Activated CD8-positive, alpha-beta memory T cell treated with anti-CD3 and anti-CD28 coated beads, Interleukin-2, amount 50 U/mL, for 48 hours (primary cell): ENCODE results near the gene NFAM1.

Experiments used
- DNase-seq: peaks from one replicate; pipeline ENCODE4 v3.0.0-alpha.2; 2020

The NFAM1 gene, protein sequence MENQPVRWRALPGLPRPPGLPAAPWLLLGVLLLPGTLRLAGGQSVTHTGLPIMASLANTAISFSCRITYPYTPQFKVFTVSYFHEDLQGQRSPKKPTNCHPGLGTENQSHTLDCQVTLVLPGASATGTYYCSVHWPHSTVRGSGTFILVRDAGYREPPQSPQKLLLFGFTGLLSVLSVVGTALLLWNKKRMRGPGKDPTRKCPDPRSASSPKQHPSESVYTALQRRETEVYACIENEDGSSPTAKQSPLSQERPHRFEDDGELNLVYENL

DNA sequence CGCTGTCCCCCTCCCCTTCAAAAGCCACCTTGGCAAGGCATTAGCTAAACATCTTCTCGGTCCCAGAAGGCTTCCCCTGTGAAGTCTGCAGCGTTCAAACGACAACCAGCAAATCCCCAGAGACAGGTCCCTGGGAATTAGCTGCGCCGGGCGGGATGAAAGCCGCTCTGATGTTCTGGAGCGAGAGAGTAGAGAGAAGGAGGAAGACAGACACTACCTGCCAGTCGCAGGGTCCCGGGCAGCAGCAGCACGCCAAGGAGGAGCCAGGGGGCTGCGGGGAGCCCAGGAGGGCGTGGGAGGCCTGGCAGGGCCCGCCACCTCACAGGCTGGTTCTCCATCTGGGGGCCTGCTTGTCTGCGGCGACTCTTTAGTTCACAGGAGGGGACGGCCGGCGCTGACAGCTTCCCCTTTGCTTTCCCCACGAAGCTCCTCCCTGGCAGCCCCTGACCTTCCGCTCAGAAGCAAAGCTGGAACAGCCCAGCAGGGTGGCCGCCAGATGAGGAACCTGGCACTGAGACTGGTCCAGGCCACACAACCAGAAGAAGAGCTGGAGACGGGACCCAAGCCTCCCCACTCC, at the start of gene NFAM1:
TSS of gene NFAM1 (minus strand) at position 384 of the 577 bp plus-strand sequence. CDS start at position 338, 46 bp downstream.
- no peak for DNase-seq

DNA sequence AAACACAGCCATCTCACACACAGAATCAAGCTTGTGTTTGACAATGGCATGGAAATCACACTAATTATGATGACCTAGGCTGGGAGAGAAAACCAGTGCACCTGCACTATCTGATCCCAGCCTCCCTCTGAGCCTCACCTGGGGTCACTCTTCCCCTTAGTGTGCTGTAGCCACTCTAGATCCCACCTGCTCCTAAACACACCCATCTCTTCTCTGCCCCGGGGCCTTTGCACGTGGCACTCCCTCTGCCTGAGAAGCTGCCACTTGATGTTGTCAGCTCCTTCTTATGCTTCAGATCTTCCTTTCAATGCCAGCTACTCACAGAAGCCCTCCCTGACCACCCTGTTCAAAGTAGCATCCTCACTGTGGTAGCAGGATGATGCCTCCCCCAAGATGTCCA, 42.9 kb upstream of the NFAM1 start:
- no peak for DNase-seq

DNA sequence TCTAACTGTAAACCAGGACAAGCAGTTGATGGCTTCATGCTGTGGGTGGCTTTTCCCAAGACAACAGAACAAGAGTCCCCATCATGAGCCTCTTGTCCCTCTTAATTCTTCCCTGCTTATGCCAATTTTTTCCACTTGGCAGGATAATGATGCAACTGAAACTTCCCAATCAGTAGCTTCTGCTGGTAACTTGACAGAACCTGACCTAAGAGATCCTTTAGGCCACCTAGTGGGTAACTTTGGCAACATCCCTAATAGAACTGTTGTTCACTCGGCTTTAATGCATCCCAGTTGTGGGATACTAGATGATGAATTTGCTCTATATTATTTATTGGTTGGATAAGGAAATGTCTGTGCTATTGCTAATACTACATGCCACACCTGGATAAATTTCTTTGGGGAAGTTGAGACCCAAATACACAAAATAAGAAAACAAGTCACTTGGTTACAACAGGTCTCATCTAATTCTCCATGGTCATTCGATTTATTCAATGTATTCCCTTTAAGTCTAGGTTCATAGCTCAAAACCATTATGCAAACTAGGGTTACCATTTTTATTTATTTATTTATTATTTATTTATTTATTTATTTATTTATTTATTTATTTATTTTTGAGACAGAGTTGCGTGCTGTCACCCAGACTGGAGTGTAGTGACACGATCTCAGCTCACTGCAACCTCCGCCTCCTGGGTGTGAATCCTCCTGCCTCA, 41.4 kb upstream of the NFAM1 start:
- no peak for DNase-seq

DNA sequence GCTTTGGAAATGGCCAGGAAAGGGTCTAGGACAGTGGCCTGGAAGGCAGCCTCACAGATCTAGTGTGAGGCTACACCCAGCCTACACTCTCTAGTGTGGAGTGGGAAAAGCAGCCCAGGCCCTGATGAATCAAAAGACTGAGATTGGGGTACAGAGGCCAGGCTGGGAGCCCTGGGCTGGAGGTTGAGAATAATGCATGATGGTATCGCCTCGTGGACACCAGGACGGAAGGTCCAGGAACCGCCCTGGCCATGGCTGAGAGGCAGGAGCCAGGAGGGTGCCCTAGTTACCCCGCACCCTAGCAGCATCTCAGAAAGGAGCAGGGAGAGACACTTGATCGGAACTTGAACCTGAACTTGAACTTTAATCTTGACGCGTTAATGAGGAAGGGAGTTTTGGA, 40.5 kb upstream of the NFAM1 start:
- no peak for DNase-seq

DNA sequence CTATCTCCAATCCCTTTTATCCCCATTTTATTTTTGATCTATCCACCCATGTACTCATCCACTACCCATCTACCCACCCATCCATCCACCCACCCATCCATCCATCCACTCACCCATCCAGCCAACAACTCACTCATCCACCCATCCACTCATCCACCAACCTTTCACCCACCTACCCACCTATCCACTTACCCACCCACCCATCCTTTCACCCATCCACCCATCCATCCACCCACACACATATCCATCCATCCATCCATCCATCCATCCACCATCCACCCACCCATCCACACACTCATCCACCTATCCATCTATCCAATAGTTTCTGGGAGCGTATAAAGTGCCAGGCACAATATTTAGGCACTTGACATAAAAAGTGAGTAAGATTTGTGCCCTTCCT, 39.2 kb upstream of the NFAM1 start:
- no peak for DNase-seq

DNA sequence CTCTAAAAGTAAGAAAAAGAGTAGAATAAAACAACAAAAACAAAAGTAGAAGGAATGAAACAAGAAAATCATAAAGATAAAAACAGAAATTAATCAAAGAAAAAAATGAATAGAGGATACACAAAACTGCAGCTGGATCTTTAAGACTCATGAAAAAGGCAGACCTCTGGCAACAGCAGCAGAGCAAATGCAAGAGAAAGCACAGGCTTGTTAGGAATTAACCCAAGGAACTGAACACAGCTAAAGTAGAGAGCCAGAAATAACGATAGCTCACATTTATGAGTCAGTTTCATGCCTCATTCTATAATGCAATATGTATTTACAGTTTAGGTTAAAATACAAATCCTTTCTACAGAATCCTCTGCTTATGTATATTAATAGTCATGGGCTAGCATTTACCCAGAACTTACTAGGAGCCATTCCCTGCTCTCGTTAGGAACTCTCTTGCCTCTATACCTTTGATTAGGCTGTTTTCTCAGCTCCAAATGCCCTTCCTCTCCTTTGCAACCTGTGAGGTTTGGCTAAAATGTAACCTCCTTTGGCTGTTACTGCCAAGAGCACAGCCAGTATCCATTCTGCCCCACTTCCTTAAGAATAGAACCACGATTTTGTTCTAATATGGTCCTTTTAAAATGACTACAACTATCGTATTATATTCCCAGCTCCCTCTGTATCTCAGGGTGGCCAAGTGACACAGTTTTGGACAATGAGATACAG, 38.3 kb upstream of the NFAM1 start:
- DNase-seq = no peak

DNA sequence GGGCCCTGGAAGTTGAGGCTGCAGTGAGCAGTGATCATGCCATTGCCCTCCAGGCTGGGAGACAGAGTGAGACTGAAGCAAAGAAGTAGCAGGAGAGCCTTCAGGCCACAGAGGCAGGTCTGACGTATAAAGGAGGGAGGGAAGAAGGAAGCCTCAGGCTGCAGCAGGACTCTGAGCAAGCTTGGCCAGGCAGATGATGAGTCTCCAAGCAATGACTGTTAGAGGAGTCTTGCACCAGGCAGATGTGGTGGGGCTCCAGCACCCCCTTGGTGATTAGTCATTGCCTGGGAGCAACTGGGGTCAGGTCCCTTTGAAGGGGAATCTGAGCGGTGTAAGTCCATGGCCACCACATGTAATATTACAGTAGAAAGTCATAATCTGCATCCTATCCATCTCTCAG, 36.6 kb upstream of the NFAM1 start:
- DNase-seq = no peak

DNA sequence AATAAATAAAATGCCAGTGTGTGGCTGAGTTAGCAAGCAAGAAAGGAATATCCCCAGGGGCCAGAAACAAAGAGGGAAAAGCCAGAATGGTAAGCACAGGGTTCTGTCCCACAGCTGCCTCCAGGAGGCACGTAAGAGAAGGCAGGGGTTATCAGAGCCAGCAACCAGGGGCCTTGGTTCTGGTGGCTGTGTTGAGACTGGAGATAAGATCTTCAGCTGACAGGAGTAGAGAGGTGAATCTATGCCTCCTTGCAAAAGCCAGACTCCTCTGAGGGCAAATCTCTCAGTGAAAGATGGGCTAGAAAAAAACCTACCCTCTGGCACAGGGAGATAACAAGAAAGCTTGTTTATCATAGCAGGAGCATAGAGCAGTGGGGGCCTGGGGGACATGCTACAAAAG, 29.8 kb upstream of the NFAM1 start:
- DNase-seq = no peak

DNA sequence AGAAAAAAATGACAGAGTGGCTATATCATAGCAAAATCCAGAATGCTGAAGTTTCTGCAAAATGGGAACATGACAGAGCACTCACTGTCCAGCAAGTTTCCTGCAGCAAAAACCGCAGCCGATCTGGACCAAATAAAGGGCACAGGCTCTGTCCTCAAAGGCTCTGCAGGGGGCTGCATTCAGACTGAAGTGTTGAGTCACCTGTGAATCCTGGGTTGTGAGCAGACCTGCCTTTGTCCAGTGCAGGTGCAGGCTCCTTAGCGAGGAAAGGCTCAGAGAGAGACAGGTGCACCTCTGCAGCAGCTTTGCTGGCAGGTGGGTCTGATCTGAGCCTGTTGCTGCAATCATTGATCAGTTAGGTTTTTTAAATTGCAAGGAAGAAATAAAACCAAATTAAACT, 29.3 kb upstream of the NFAM1 start:
- DNase-seq = no peak

DNA sequence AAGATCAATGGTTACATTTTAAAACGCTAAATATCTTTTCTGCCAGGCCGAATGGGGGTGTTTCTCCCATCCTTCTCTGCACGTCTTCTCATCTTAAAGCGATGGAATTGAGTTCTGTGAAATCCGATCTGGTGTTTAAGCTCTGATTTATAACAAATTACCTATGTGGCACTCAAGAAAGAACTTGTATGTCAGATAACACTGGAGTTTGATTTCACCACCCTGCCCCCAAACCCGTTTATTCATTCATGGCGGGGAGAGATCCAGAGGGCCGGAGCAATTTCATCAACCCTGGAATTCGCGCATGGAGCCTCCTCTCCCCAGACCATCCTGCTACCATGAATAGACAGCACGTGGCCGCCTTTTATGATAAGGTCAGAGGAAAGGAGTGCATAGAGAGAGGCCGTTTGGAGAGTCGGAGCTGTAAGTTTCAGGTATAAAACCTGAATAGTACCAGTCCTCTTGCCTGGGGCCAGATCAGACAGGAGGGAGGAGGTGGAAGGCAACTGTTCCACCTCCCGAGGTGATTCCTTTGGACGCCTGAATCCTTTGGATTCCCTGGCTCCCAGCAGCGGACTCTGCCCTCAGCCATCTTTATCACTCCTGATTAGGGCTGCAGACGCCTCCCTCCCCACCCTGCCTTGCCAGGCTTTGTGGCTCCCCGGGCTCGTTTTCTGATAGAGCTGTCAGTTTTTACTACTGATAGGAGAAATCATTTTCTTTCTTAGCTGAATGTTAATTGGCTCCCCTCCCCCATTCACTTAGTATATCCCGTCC, 27.3 kb upstream of the NFAM1 start:
- DNase-seq = no peak

DNA sequence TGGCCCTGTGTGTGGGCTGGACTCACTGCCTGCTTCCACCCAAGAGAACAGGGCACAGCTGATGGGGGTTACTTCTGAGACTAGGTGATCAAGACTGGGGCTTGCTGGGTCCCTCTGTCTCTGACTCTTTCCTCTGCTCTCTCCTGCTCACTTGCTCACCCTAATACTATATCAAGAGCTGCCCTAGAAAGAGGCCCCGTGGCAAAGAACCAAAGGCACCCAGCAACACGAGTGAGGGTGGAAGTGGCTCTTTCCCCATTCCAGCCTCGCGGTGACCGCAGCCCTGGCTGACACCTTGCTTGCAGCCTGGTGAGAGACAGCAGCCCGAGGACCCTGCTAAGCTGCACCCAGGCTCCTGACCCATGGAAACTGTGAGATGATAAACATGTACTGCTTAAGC, 20.7 kb upstream of the NFAM1 start:
- DNase-seq = no peak

DNA sequence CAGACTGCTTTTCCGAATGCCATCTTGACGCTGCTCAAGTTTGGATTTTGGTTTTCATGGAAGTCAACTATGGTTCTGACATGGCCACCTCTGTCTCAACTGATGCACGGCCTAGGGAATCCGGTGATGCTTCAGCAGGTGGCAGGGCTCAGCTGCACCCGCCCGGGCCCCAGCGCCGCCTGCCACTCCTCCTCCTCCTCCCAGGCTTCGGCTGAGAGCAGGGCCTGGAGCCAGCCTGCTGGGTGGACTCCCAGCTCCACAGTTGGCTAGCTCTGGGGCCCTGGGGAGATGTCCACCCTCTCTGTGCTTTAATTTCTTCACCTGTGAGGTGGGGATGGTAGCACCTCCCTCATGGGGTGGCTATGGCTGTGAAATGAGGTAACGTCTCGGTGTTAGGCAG, 20.3 kb upstream of the NFAM1 start:
- DNase-seq = no peak

DNA sequence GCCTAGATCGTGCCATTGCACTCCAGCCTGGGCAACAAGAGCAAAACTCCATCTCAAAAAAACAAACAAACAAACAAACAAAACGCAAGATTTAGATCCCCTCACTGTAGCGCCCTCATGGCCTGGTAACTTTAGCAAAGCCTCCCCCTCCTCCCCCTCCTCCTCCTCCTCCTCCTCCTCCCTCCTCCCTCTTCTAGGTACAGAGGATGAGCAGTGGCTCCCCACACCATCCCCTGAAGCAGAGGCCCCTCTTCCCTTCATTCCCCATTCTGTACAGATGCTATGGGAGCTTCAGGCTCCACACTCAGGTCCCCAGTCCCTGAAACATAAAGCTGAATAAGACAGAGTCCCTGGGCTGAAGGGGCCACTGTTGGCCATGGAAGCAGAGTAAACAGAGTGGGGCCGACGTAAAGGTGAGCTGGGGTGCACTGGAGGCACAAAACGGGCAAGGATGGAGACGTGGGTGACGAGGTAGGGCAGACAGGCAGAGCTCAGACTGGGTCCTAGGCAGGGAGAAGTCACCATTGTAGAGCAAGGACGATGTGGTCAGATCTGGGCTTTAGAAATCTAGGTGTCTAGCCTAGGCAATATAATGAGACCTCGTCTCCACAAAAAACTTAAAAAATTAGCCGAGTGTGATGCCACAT, 19.4 kb upstream of the NFAM1 start:
- no peak for DNase-seq

DNA sequence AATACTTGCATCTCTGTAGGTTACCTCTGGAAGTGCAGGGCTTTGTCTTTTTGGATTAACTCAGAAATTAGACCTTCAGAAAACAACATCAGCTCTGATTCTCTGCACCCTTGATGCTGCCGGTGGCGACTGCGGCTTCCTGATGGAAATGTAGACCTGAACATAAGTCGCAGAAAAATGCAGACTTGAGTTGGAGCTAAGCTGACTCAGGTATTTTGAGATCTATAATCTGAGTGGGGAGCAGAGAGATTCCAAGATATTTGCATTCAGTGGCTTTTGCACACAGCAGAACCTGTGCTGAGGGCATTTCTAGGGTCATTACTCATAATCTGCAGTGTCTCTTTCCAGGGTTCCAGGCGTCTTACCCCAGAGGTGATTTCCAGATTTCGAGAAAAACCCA, 18.7 kb upstream of the NFAM1 start:
- no peak for DNase-seq

DNA sequence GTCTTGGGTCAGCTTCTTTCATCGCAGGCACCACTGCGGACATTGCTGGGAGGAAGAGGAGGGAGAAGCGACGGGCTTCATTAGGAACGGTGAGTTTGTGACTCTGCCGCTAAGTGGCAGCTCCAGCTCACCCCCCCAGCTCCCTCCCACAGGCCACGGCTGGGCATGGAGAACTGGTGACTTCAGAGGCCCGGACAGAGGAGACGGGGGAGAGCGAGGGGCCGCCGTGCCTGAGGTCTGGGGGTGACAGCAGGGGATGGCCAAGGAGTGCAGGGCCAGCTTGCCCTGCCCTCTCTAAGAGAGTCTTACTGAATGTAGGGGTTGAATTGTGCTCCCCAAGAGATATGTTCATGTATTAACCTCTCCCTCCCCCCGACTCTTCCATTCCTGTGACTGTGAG, 13.9 kb upstream of the NFAM1 start:
- DNase-seq = no peak

DNA sequence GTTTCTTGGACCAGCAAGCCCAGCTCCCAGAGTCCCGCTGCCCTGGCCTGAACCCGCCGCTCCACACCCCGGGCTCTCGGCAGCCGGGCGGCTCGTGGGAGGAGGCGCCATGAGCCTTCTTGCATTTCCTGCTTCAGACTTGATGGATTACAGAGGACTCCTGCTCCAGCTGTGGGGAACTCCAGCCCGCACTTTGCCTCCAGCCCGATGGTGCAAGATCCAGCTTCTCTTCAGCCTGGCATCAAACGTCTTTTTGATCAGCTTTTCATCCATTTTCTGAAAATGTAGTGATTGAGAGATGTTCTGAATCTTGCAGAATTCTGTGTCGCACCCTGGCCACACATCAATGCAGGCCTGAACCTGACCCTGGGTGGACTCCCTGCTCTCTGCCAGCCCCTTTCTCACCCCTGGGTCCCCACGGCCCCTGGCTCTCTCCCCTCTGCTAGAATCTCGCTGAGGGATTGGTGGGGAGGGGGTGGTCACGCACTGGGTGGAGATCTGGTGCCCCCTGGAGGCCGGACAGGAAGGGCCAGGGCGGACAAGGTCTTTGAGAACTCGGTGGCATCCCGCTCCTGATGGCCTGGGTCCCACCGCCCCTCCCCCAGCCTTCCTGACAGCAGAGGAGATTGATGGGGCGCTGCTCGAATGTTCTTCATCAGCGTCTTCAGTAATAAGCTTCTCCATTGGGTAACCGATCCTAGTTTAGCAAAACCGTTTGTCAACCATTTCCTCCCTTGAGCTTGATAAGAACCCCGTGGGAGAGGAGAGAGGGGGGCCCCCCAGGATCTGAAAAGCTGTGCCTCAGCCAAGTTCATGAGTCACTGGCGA, 12.1 kb upstream of the NFAM1 start:
- peak; percentile 88 for DNase-seq

DNA sequence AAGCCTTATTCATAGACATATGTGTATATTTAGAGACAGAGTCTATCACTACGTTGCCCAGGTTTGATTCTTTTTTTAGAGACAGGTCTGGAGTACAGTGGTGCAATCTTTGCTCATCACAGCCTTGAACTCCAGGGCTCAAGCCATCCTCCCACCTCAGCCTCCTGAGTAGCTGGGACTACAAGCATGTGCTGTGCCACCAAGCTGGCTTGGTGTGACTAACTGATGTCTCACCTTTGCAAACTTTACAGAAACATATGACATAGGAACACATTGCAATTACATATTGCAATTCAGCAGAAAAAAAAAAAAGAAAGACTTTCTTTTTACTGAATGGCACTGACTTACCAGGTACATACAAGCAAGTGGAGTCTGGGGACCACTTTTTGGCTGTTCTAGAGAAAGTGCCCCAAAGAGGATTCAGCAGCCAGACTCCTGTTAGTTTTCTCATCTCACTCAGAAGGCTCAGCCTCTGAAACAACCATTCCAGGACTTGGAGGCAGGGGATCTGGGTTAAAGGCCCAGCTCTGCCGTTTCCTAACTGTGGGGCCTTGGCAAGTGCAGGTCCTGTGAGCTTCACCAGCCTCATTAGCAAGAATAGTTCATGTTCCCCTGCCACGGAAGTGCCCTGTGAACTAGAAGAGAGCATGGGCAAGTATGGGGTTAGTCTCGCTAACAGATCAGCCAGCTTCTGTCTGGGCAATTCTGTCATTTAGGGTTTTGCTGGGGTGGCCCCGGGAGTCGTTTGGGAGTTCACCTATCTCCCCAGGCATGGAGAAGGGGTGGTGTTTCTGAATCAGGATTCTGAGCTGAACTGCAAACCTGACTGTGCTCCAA, 11.3 kb upstream of the NFAM1 start:
- DNase-seq = peak; percentile 58

DNA sequence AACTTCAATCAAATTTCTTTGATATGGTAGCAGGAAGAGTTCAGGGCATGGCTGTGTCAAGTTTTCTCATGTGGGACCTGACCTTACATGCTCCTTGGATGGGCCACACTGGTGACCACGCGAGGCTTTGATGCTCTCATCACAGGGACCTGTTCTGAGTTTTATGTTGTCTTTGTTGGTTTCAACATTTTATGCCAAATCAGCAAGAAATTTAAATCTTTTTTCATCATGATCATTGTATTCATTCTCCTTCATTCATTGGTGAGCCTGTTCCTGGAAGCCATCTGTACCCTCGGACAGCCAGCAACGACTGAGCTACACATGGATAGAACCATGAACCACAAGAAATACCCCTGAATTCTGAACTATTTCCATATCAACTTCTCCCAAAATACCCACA, 10.5 kb upstream of the NFAM1 start:
- no peak for DNase-seq

DNA sequence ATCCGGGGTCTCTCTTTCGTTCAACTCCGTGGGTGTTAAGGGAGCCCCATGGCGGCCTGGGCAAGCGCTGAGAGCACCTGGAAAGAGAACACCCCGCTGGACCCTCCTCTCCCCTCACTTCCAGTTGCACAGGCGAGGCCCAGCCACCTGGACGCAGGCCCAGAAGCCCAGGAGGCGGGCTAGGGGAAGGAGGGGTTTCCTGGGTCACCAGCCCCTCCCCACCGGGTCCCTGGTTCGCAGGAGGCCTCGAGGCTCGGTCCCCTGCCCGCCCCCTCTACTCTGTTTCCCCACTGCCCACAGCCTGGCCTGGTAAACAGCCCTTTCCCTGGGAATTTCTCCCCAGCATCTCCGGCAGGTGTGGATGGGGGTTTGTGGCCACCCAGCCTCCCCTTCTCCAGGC, 8.5 kb upstream of the NFAM1 start:
- no peak for DNase-seq

DNA sequence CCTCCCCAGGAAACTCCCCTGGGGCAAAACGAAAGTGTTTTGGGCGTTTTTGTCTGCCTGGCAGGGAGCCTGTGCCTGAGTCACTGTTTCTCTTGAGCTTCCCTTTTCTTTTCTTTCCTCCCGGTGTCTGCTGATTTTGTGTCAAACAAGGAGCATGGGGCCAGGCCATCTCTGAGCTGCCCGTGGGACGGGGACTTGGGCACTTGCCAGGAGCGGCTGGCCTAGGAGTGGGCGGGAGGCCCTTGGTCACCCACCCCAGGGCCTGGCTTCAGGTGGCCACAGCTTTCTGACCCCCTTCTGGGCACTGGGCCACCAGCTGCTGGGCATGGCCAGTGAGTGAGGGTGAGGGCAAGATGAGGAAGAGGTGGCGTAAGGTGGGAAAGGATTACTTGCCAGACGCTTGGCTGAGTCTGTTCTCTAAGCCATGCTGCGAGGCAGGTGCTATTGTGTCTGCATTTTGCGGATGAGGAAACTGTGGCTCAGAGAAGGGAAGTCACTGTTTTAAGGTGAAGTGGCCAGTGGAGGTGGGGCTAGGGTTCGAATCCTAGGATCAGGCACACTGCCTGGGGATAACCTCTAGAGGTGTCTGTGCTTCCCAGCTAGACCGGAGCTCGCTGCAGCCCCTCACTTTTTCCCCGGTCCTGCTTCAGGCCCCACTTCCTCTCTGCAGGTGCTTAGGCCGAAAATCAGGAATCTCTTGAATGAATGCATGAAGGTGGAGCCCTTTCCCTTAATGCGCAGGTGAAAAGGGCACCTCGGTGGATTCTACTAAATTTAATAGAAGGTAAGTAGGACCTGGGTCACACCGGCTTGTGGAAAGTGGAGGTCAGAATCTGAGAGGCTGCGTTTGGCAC, 7.8 kb upstream of the NFAM1 start:
- DNase-seq = no peak
